Caco-2 (cell line): ENCODE data around the gene CHIT1. TPM values are rescaled to one million over a fixed set of nuclear protein-coding genes. Genes with fewer than 3 reads are reported as not detected.

ENCODE experiments used
- BruUV-seq: library from RNA; stranded (reverse); fragments of 400-500 nt; replicated peaks from 2 replicates; lab custom pipeline; 2021; lab: Mats Ljungman, UMichigan
- CTCF ChIA-PET: fragments of 300-600 bp; sonication (Branson Sonifier 250); formaldehyde crosslinking; loops from one replicate; lab custom pipeline; 2022; ENCODE audit warnings: antibody characterized with exemption; lab: Charles Lee
- POLR2A ChIA-PET: fragments of 300-600 bp; sonication (Branson Sonifier 250); formaldehyde crosslinking; loops from one replicate; lab custom pipeline; 2022; ENCODE audit warnings: antibody characterized with exemption; lab: Charles Lee
- DNase-seq, 2 experiments: peaks; one replicate each; pipeline versions ENCODE4 v3.0.0 to v3.0.0-alpha.2; 2020 to 2022
- H3K27me3 ChIP-seq: replicated peaks from 2 replicates; pipeline ENCODE4 v1.6.0; 2011; ENCODE audit warnings: low read length; ENCODE audit not compliant: control insufficient read depth, insufficient read depth
- H3K36me3 ChIP-seq: 2 replicates; pipeline ENCODE4 v1.5.1; 2011; ENCODE audit warnings: low read length; ENCODE audit not compliant: control insufficient read depth, insufficient read depth
- H3K4me1 ChIP-seq: fragments of 250-450 bp; sonication (Bioruptor Pico); 2 replicates; pipeline ENCODE4 v1.5.1; 2020; ENCODE audit warnings: mild to moderate bottlenecking
- H3K4me3 ChIP-seq: 2 replicates; pipeline ENCODE4 v1.5.1; 2011; ENCODE audit warnings: low read depth, mild to moderate bottlenecking, control low read depth, low read length
- H3K9me3 ChIP-seq: fragments of 250-450 bp; sonication (Bioruptor Pico); 2 replicates; pipeline ENCODE4 v1.5.1; 2020; ENCODE audit warnings: mild to moderate bottlenecking, moderate library complexity
- H3K27ac Mint-ChIP-seq: one replicate; pipeline ENCODE4 v1.8.0; 2022; ENCODE audit warnings: mixed read lengths; ENCODE audit not compliant: unreplicated experiment
- H3K27me3 Mint-ChIP-seq: one replicate; pipeline ENCODE4 v1.8.0; 2022; ENCODE audit warnings: mixed read lengths; ENCODE audit not compliant: insufficient read depth, unreplicated experiment
- H3K36me3 Mint-ChIP-seq: one replicate; pipeline ENCODE4 v1.8.0; 2022; ENCODE audit warnings: mild to moderate bottlenecking, mixed read lengths; ENCODE audit not compliant: insufficient read depth, unreplicated experiment
- H3K4me1 Mint-ChIP-seq: one replicate; pipeline ENCODE4 v1.8.0; 2022; ENCODE audit warnings: low read depth, mixed read lengths; ENCODE audit not compliant: unreplicated experiment
- H3K4me3 Mint-ChIP-seq: one replicate; pipeline ENCODE4 v1.8.0; 2022; ENCODE audit warnings: mild to moderate bottlenecking, moderate library complexity, mixed read lengths; ENCODE audit not compliant: unreplicated experiment
- H3K9me3 Mint-ChIP-seq: one replicate; pipeline ENCODE4 v1.8.0; 2022; ENCODE audit warnings: mixed read lengths; ENCODE audit not compliant: unreplicated experiment
- CTCF ChIP-seq, 2 experiments: fragments of 200-600 bp in 1 of 2; IDR thresholded peaks; 1 replicate in 1 of 2; 2 replicates in 1 of 2; pipeline versions ENCODE4 v1.5.1 to v1.8.0; 2011 to 2022; ENCODE audit warnings: antibody characterized with exemption in 1 of 2, control low read depth in 1 of 2, inconsistent platforms in 1 of 2, low read depth in 1 of 2, low read length in 1 of 2, mild to moderate bottlenecking in 1 of 2, moderate library complexity in 1 of 2; ENCODE audit not compliant: insufficient read depth in 1 of 2, severe bottlenecking in 1 of 2, unreplicated experiment in 1 of 2
- intact Hi-C: fragments of 100-400 bp; cut with micrococcal nuclease; formaldehyde crosslinking; loops from one replicate; pipeline ENCODE4 v1.10.0; 2022; ENCODE audit not compliant: unreplicated experiment
- total RNA-seq: library from RNA; stranded (reverse); gene quantifications from 2 replicates; pipeline ENCODE4 v1.2.3, GENCODE V29; 2022

The CHIT1 gene
- total RNA-seq, 1 experiment from 2014 or later = not detected

GRCh38 chr1:203187304-203187685, 42.2 kb downstream of the CHIT1 start:
- peaks cover 61% of the 10 kb centered on the region for H3K36me3 Mint-ChIP-seq
- peaks cover 68% of the 10 kb centered on the region for H3K4me1 ChIP-seq
- ChIA-PET POLR2A (interaction anchor here (2.6 kb wide), 1 partner anchor 8 kb away, joined by 7 read pairs; no protein-coding TSS in a partner anchor), CTCF (interaction anchor here (0.8 to 2.2 kb wide), 3 partner anchors 15 to 59 kb away, joined by 3 to 16 read pairs (median 4); partner anchors contain the start of gene ADORA1)
- BruUV-seq = TSS peak; percentile 51
- no peak for TF ChIP-seq CTCF (IDR thresholded peaks at IDR 0.05; ENCODE audit: insufficient read depth in 1 of 2, low read depth in 1 of 2, low read length in 1 of 2, severe bottlenecking in 1 of 2, unreplicated experiment in 1 of 2)
- intact Hi-C loops = no loop called here
- H3K4me1 Mint-ChIP-seq = peaks cover 62% of the 10 kb centered on the region
- no peak overlapping the region for H3K4me3 ChIP-seq
- H3K27ac Mint-ChIP-seq = peak overlapping the region; percentile 86
- DNase-seq = no peak
- no peaks in the 10 kb centered on the region for H3K36me3 ChIP-seq
- H3K4me3 Mint-ChIP-seq = peak overlapping the region; percentile 76
- H3K27me3 Mint-ChIP-seq = no peaks in the 10 kb centered on the region
- H3K27me3 ChIP-seq = no peaks in the 10 kb centered on the region
- peaks cover 10% of the 10 kb centered on the region for H3K9me3 Mint-ChIP-seq
- peaks cover 5% of the 10 kb centered on the region; the same call in 1 of the 2 replicates for H3K9me3 ChIP-seq

GRCh38 chr1:203186446-203187303, 42.8 kb downstream of the CHIT1 start, which contains the start of gene CHI3L1:
TSS of gene CHI3L1 (minus strand) at chr1:203186704. CDS start at chr1:203186623, 81 bp downstream.
- BruUV-seq = no TSS peak
- Histone ChIP-seq H3K4me1 (peaks cover 68% of the 10 kb centered on the region), H3K9me3 (peaks cover 5% of the 10 kb centered on the region; the same call in 1 of the 2 replicates), H3K36me3 (no peaks in the 10 kb centered on the region), H3K27me3 (no peaks in the 10 kb centered on the region), H3K4me3 (no peak within 1 kb of the TSS)
- ChIA-PET CTCF (no interaction called here), POLR2A (interaction anchor here (0.6 to 2.6 kb wide), 3 partner anchors 8 to 24 kb away, joined by 4 to 7 read pairs (median 5); no protein-coding TSS in a partner anchor)
- peak within 1 kb of the TSS; percentile 76 for H3K4me3 Mint-ChIP-seq
- H3K27ac Mint-ChIP-seq = peak within 1 kb of the TSS; percentile 86
- H3K36me3 Mint-ChIP-seq = peaks cover 66% of the 10 kb centered on the region
- H3K27me3 Mint-ChIP-seq = no peaks in the 10 kb centered on the region
- peaks cover 10% of the 10 kb centered on the region for H3K9me3 Mint-ChIP-seq
- no peak for TF ChIP-seq CTCF (IDR thresholded peaks at IDR 0.05; ENCODE audit: insufficient read depth in 1 of 2, low read depth in 1 of 2, low read length in 1 of 2, severe bottlenecking in 1 of 2, unreplicated experiment in 1 of 2)
- peaks cover 56% of the 10 kb centered on the region for H3K4me1 Mint-ChIP-seq
- peak in 1 of 2 experiments; percentile 41 for DNase-seq
- intact Hi-C loops = no loop called here

- Mint-ChIP-seq H3K9me3 (peaks cover 10% of the 10 kb centered on the region), H3K4me1 (peaks cover 51% of the 10 kb centered on the region), H3K27ac (peak overlapping the region; percentile 86), H3K36me3 (peaks cover 61% of the 10 kb centered on the region), H3K27me3 (no peaks in the 10 kb centered on the region), H3K4me3 (peak overlapping the region; percentile 76)
- intact Hi-C loops = no loop called here
- DNase-seq = no peak
- no peaks in the 10 kb centered on the region for H3K36me3 ChIP-seq
- ChIA-PET CTCF (no interaction called here), POLR2A (interaction anchor here (1.1 kb wide), 1 partner anchor 25 kb away, joined by 5 read pairs; no protein-coding TSS in a partner anchor)
- H3K27me3 ChIP-seq = no peaks in the 10 kb centered on the region
- BruUV-seq = no TSS peak
- no peak overlapping the region for H3K4me3 ChIP-seq
- TF ChIP-seq CTCF (IDR thresholded peaks at IDR 0.05; ENCODE audit: insufficient read depth in 1 of 2, low read depth in 1 of 2, low read length in 1 of 2, severe bottlenecking in 1 of 2, unreplicated experiment in 1 of 2) = no peak
- peaks cover 68% of the 10 kb centered on the region for H3K4me1 ChIP-seq
- H3K9me3 ChIP-seq = peaks cover 5% of the 10 kb centered on the region; the same call in 1 of the 2 replicates
These were observed 43.4 kb downstream of the CHIT1 start for GRCh38 chr1:203186091-203186445.
